BLaER1 (cell line): ENCODE data around the gene RABGAP1.
A peak's percentile ranks its signal among the peaks of the same experiment; 100 is the strongest.

Experiments used
- H3K27ac ChIP-seq: shearing (Covaris generic); formaldehyde crosslinking; 2 replicates; pipeline ENCODE4 v1.8.1; 2022
- H3K27me3 ChIP-seq: shearing (Covaris generic); formaldehyde crosslinking; 2 replicates; pipeline ENCODE4 v1.8.1; 2022
- H3K36me3 ChIP-seq: shearing (Covaris generic); formaldehyde crosslinking; 2 replicates; pipeline ENCODE4 v1.8.1; 2022
- H3K4me1 ChIP-seq: shearing (Covaris generic); formaldehyde crosslinking; 2 replicates; pipeline ENCODE4 v1.8.1; 2022
- H3K4me2 ChIP-seq: shearing (Covaris generic); formaldehyde crosslinking; 2 replicates; pipeline ENCODE4 v1.8.1; 2022
- H3K4me3 ChIP-seq: shearing (Covaris generic); formaldehyde crosslinking; 2 replicates; pipeline ENCODE4 v1.8.1; 2022
- H3K9ac ChIP-seq: shearing (Covaris generic); formaldehyde crosslinking; 2 replicates; pipeline ENCODE4 v1.8.1; 2022
- H3K9me3 ChIP-seq: shearing (Covaris generic); formaldehyde crosslinking; 2 replicates; pipeline ENCODE4 v1.8.1; 2022
- H4K20me1 ChIP-seq: shearing (Covaris generic); formaldehyde crosslinking; 2 replicates; pipeline ENCODE4 v1.8.1; 2022
- Cebpa-rat ChIP-seq: shearing (Covaris generic); IDR thresholded peaks from 2 replicates; pipeline ENCODE4 v1.8.1; 2022

RABGAP1 gene

GRCh38 chr9:123112015-123112975, 171.5 kb downstream of the RABGAP1 start:
- H3K4me2 ChIP-seq: peak overlapping the region; percentile 45

GRCh38 chr9:123113185-123113584, 172.4 kb downstream of the RABGAP1 start:
- Histone ChIP-seq H3K36me3 (peaks cover 100% of the 10 kb centered on the region), H3K4me3 (no peak overlapping the region), H3K27ac (0 out of 2 replicates have a peak overlapping the region, but pooled peaks have one; percentile 53), H3K4me2 (no peak overlapping the region), H3K9ac (no peak overlapping the region), H3K9me3 (no peaks in the 10 kb centered on the region), H4K20me1 (peaks cover 67% of the 10 kb centered on the region), H3K27me3 (no peaks in the 10 kb centered on the region), H3K4me1 (peaks cover 21% of the 10 kb centered on the region)
- TF ChIP-seq Cebpa-rat: no peak

More at GRCh38 chr9:123112015-123112975, 171.5 kb downstream of the RABGAP1 start:
- Histone ChIP-seq H3K9me3 (no peaks in the 10 kb centered on the region), H3K27ac (peak overlapping the region; percentile 53), H3K36me3 (peaks cover 100% of the 10 kb centered on the region), H3K9ac (peak overlapping the region; percentile 35; the same call in 1 of the 2 replicates), H4K20me1 (peaks cover 75% of the 10 kb centered on the region), H3K4me3 (no peak overlapping the region), H3K27me3 (no peaks in the 10 kb centered on the region), H3K4me1 (peaks cover 21% of the 10 kb centered on the region)
- no peak for TF ChIP-seq Cebpa-rat

- H3K4me1 ChIP-seq: peaks cover 21% of the 10 kb centered on the region
- peaks cover 55% of the 10 kb centered on the region for H4K20me1 ChIP-seq
- H3K4me3 ChIP-seq: no peak overlapping the region
- TF ChIP-seq Cebpa-rat: no peak
- no peak overlapping the region for H3K9ac ChIP-seq
- no peak overlapping the region for H3K4me2 ChIP-seq
- H3K36me3 ChIP-seq: peaks cover 99% of the 10 kb centered on the region
- no peaks in the 10 kb centered on the region for H3K9me3 ChIP-seq
- no peaks in the 10 kb centered on the region for H3K27me3 ChIP-seq
- no peak overlapping the region for H3K27ac ChIP-seq
Measured at GRCh38 chr9:123115146-123115913, 174.5 kb downstream of the RABGAP1 start.

GRCh38 chr9:123116036-123116435, 175.2 kb downstream of the RABGAP1 start:
- Histone ChIP-seq H3K4me1 (peaks cover 21% of the 10 kb centered on the region), H3K27me3 (no peaks in the 10 kb centered on the region), H3K27ac (no peak overlapping the region), H3K9ac (no peak overlapping the region), H3K4me2 (no peak overlapping the region), H4K20me1 (peaks cover 48% of the 10 kb centered on the region), H3K4me3 (no peak overlapping the region), H3K36me3 (peaks cover 97% of the 10 kb centered on the region), H3K9me3 (no peaks in the 10 kb centered on the region)
- no peak for TF ChIP-seq Cebpa-rat

GRCh38 chr9:123119566-123119965, 178.7 kb downstream of the RABGAP1 start:
- Histone ChIP-seq H3K4me2 (no peak overlapping the region), H3K9me3 (no peaks in the 10 kb centered on the region), H3K27ac (no peak overlapping the region), H3K4me1 (no peaks in the 10 kb centered on the region), H4K20me1 (peaks cover 20% of the 10 kb centered on the region), H3K36me3 (peaks cover 97% of the 10 kb centered on the region), H3K27me3 (no peaks in the 10 kb centered on the region), H3K4me3 (no peak overlapping the region), H3K9ac (no peak overlapping the region)
- TF ChIP-seq Cebpa-rat: no peak

- peaks cover 94% of the 10 kb centered on the region for H3K36me3 ChIP-seq
- H3K4me1 ChIP-seq: no peaks in the 10 kb centered on the region
- no peak overlapping the region for H3K4me3 ChIP-seq
- no peak overlapping the region for H3K9ac ChIP-seq
- H3K27me3 ChIP-seq: no peaks in the 10 kb centered on the region
- TF ChIP-seq Cebpa-rat: no peak
- no peak overlapping the region for H3K27ac ChIP-seq
- H3K9me3 ChIP-seq: no peaks in the 10 kb centered on the region
- H4K20me1 ChIP-seq: peaks cover 14% of the 10 kb centered on the region
- no peak overlapping the region for H3K4me2 ChIP-seq
Measured at GRCh38 chr9:123120131-123120530, 179.3 kb downstream of the RABGAP1 start.

- H4K20me1 ChIP-seq: peaks cover 11% of the 10 kb centered on the region
- H3K4me2 ChIP-seq: no peak overlapping the region
- no peaks in the 10 kb centered on the region for H3K27me3 ChIP-seq
- no peak overlapping the region for H3K27ac ChIP-seq
- no peak for TF ChIP-seq Cebpa-rat
- peaks cover 93% of the 10 kb centered on the region for H3K36me3 ChIP-seq
- H3K9ac ChIP-seq: no peak overlapping the region
- H3K9me3 ChIP-seq: no peaks in the 10 kb centered on the region
- H3K4me1 ChIP-seq: no peaks in the 10 kb centered on the region
- no peak overlapping the region for H3K4me3 ChIP-seq
Measured at GRCh38 chr9:123120953-123121352, 180.1 kb downstream of the RABGAP1 start.

- H3K9me3 ChIP-seq: no peaks in the 10 kb centered on the region
- H4K20me1 ChIP-seq: peaks cover 13% of the 10 kb centered on the region
- no peak overlapping the region for H3K27ac ChIP-seq
- no peaks in the 10 kb centered on the region for H3K4me1 ChIP-seq
- no peak overlapping the region for H3K4me2 ChIP-seq
- H3K4me3 ChIP-seq: no peak overlapping the region
- TF ChIP-seq Cebpa-rat: no peak
- no peaks in the 10 kb centered on the region for H3K27me3 ChIP-seq
- no peak overlapping the region for H3K9ac ChIP-seq
- peaks cover 93% of the 10 kb centered on the region for H3K36me3 ChIP-seq
Measured at GRCh38 chr9:123121457-123121856, 180.6 kb downstream of the RABGAP1 start.

GRCh38 chr9:123127512-123128075, 186.8 kb downstream of the RABGAP1 start:
- Histone ChIP-seq H3K4me1 (no peaks in the 10 kb centered on the region), H3K27ac (no peak overlapping the region), H3K36me3 (peaks cover 96% of the 10 kb centered on the region)

More at GRCh38 chr9:123127512-123128075, 186.8 kb downstream of the RABGAP1 start:
- Histone ChIP-seq H3K27me3 (no peaks in the 10 kb centered on the region), H3K9ac (no peak overlapping the region), H3K4me2 (no peak overlapping the region), H3K9me3 (no peaks in the 10 kb centered on the region), H3K4me3 (no peak overlapping the region), H4K20me1 (peaks cover 6% of the 10 kb centered on the region; the same call in 1 of the 2 replicates)
- no peak for TF ChIP-seq Cebpa-rat
